Fibroblast of lung (primary cell): ENCODE measurements around the gene RBM38.

Experiments used
- CTCF ChIP-seq, 2 donors: IDR thresholded peaks in 1 of 2; conservative IDR thresholded peaks in 1 of 2; 1 replicate in 1 of 2; 2 replicates in 1 of 2; pipeline ENCODE4 v1.5.1; 2011 to 2012; ENCODE audit warnings: low read length in 2 of 2, control low read depth in 1 of 2, inconsistent platforms in 1 of 2, low read depth in 1 of 2, mild to moderate bottlenecking in 1 of 2
- EZH2 ChIP-seq: IDR thresholded peaks from 2 replicates; pipeline ENCODE4 v1.5.1; 2012; ENCODE audit warnings: low read length, control low read depth, mild to moderate bottlenecking; ENCODE audit errors: missing control alignments

- TF ChIP-seq CTCF (conservative IDR thresholded peaks at IDR 0.05 in 1 of 2, IDR thresholded peaks at IDR 0.05 in 1 of 2; ENCODE audit: low read depth in 1 of 2, low read length in 2 of 2) (no peak), EZH2 (no peak)
Observed at GRCh38 chr20:57370316-57370715, 20.9 kb upstream of the RBM38 start.
